HEK293T (cell line): ENCODE results near the gene OR8D2.

ENCODE experiments used
- BHLHE40 ChIP-seq: fragments of 450-650 bp; IDR thresholded peaks from 2 replicates; pipeline ENCODE4 v1.6.1; 2016; ENCODE audit warnings: mild to moderate bottlenecking, moderate library complexity, borderline replicate concordance
- ELF4 ChIP-seq: fragments of 450-650 bp; IDR thresholded peaks from 2 replicates; pipeline ENCODE4 v1.6.1; 2017; ENCODE audit warnings: antibody characterized with exemption
- FOXA1 ChIP-seq: fragments of 450-650 bp; IDR thresholded peaks from 2 replicates; pipeline ENCODE4 v1.6.1; 2016; ENCODE audit warnings: mild to moderate bottlenecking
- FOXK2 ChIP-seq: fragments of 450-650 bp; IDR thresholded peaks from 2 replicates; pipeline ENCODE4 v1.6.1; 2016; ENCODE audit warnings: mild to moderate bottlenecking
- FOXM1 ChIP-seq: fragments of 450-650 bp; IDR thresholded peaks from 2 replicates; pipeline ENCODE4 v1.6.1; 2017; ENCODE audit warnings: mild to moderate bottlenecking, borderline replicate concordance
- HDGF ChIP-seq: fragments of 450-650 bp; IDR thresholded peaks from 2 replicates; pipeline ENCODE4 v1.6.1; 2017; ENCODE audit warnings: antibody characterized with exemption, borderline replicate concordance
- L3MBTL2 ChIP-seq: fragments of 450-650 bp; conservative IDR thresholded peaks from 2 replicates; pipeline ENCODE4 v1.6.1; 2016; ENCODE audit warnings: mild to moderate bottlenecking
- SP1 ChIP-seq: fragments of 450-650 bp; IDR thresholded peaks from 2 replicates; pipeline ENCODE4 v1.6.1; 2017
- TARDBP ChIP-seq: fragments of 450-650 bp; IDR thresholded peaks from 2 replicates; pipeline ENCODE4 v1.6.1; 2016
- ZNF384 ChIP-seq: fragments of 450-650 bp; IDR thresholded peaks from 2 replicates; pipeline ENCODE4 v1.6.1; 2016

- TF ChIP-seq BHLHE40 (no peak), TARDBP (no peak), SP1 (no peak), L3MBTL2 (no peak), FOXA1 (no peak), FOXM1 (no peak), FOXK2 (no peak), HDGF (no peak), ELF4 (no peak), ZNF384 (no peak)
Observed at GRCh38 chr11:124285610-124286344, 34.2 kb downstream of the OR8D2 start.
